Stimulated activated CD8-positive, alpha-beta memory T cell treated with anti-CD3 and anti-CD28 coated beads, Interleukin-12 subunit alpha, Interleukin-12 subunit beta, amount 100 ng/mL, for 4 hours (primary cell): ENCODE measurements around the gene MOCOS.
"Not testable (repeated sequence)": the region's sequence is repeated elsewhere in the genome, so short reads cannot be mapped to it uniquely, and the experiment has no call there.

ENCODE experiments used
- DNase-seq: peaks from one replicate; pipeline ENCODE4 v3.0.0-alpha.2; 2020; ENCODE audit warnings: low read depth

The MOCOS gene

DNA sequence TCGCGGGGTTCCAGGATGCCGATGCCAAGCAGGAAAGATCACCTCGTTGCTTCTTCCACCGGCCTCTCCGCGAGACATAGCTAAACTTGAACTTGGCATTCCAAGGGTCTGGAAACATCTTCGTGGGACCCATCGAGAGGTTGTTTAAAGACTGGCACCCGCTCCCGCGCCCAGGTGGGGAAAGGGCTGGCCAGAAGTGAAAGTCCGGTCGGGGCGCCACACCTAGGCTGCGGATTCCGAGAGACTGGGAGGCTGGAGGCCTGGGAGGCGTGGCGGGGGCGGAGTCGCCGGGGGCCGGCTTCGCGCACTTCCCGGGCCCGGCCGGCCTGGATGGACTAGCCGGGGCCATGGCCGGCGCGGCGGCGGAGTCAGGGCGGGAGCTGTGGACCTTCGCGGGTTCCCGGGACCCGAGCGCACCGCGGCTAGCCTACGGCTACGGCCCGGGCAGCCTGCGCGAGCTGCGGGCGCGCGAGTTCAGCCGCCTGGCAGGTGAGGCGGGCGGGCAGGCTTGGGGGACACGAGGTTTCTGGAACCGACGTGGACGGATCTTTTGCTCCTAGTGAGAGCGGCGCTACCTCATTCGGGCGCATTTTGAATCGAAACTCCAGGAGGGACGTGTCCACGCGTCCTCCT is at the start of gene MOCOS:
Gene MOCOS (plus strand): TSS at position 305 of the 633 bp plus-strand sequence. CDS start 43 bp downstream, at position 348.
- peak; percentile 27 for DNase-seq

GRCh38 chr18:36139245-36139644 is 48.1 kb upstream of the MOCOS start:
- no peak for DNase-seq

DNA sequence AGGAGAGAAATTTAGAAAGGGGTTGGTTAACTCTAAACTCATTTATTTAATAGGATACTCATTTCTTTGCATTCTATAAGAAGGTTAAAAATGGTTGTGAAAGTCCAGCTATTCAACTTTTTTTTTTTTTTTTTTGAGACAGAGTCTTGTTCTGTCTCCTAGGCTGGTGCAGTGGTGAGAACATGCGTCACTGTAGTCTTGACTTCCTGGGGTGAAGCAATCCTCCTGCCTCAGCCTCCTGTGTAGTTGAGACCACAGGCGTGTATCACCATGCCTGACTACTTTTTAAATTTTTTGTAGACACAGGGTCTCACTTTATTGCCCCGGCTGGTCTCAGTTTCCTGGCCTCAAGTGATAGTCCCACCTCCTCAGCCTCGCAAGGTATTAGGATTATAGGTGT is 45.7 kb upstream of the MOCOS start:
- DNase-seq: no peak

DNA sequence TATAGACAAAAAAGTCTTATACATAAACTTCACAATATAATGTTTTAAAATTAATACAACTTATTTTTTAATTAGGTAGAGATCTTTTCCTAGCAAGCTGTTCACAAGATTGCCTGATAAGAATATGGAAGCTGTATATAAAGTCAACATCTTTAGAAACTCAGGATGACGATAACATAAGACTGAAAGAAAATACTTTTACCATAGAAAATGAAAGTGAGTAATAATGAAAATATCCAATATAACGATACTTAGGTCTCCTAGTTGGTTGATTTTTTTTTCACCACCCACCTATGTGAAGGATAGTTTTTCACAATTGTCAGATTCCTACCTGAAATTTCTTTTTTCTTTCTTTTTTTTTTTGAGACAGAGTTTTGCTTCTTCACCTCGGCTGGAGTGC is 44.5 kb upstream of the MOCOS start:
- DNase-seq: no peak

DNA sequence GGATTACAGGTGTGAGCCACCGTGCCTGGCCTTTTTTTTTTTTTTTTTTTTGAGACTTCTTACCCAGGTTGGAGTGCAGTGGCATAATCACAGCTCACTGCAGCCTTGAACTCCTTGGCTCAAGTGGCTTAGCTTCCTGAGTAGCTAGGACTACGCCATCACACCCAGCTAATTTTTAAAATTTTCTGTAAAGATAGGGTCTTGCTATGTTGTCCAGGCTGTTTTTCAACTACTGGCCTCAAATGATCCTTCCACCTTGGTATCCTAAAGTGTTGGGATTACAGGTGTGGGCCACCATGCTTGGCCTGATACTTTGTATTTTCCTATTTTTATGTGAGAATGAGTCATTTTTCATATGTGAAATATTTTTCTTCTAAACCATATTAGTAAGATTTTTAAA is 43.9 kb upstream of the MOCOS start:
- DNase-seq: no peak

GRCh38 chr18:36149514-36150289 is 37.6 kb upstream of the MOCOS start:
- no peak for DNase-seq

DNA sequence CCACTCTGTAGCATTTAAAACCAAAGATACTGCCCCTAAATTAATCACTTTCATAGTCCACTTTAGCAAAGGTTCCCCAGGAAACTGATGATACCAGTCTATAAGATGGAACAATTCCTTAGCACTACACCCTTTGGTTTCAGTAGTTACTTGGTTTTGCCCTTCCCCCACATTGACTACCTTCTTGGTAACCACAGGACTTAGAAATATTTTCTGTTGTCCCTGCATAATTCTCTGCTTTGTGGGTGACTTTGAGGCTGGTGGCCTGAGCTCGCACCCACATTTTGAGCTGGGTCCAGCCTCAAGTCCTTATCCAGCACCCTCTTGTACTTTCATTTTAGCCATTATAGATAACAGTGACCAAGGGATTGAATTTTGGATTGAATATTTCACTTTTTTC is 34.5 kb upstream of the MOCOS start:
- DNase-seq: no peak

DNA sequence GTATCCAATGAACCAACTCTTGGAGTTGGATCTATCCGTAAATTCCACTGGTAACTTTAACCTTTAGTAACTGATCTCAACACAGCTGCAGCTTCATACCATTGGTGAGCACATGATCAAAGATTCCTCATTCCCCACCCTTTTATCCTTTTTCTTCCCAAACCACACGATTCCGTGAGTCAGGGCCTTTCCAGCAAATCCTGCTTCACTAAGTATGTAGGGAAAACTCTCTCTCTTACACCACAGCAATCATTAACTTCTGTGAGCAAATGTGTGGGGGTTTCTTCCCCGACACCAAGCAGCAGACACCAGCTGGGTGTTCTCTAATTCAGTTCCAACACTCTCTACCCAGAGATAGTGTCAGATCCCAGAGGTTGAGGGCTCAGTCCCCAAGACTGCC is 34.1 kb upstream of the MOCOS start:
- no peak for DNase-seq

DNA sequence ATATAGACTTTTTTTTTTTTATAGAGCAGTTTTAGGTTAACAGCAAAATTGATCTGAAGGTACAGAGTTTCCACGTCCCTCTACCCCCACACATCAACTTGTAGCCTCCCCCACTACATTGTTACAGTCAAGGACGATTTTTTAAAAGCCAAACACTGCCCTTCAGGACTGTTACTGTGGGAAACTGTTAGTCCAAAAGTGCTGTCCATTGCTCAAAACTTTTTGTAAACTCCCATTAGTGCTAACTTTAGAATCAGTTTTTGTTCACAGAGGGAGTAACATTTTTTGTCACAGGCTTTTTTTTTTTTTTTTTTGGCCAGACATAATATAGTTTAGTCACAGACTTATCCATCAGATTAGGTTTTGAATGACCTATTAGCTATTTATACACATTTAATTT is 33.5 kb upstream of the MOCOS start:
- no peak for DNase-seq

- no peak for DNase-seq
Measured at GRCh38 chr18:36155851-36156757, 31.2 kb upstream of the MOCOS start.

DNA sequence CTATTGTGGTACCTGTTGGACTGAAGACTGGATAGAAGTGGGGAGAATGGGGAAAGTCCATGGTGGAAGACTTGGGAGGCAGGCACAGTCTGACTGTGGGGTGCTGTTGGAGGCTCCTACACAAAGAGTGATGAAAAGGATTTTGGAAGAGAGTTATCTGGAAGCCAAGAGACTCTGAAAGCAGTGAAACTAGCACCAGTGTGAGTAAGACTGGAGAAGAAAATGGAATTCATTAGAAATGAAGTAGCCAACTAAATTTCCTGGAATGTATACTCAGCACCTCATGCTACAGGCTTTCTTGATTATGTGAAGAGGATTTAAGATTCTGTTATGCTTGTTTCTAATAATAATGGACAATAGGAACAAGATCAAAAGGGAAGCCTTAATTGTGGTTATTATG is 29.9 kb upstream of the MOCOS start:
- DNase-seq: no peak

DNA sequence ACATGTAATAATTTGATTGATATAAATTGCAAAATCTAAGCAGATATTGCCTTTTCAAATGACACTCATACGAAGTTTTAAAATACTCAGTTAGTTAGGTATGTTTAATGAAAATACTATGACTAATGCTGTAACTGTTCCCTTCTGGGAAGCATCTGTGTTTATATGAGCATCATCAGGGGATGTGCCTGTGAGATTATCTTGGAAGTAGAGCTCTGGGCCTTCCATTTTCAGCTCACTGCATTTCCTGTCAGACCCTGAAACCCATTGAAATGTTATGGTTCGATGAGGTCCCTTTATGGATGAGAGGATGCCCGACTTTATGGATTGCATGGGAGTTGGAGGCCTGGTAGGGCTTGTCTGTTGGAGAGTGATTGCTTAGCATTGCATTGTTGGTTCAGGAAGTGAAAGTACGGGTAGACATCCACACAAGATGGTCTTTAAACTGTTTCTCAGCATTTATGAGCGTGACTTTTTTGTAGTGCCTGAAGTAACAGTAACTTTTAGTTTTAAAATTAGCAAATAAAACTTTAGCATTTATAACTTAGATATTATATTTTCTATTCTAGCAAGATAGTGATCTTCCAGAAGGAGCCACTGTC is 28.9 kb upstream of the MOCOS start:
- no peak for DNase-seq

DNA sequence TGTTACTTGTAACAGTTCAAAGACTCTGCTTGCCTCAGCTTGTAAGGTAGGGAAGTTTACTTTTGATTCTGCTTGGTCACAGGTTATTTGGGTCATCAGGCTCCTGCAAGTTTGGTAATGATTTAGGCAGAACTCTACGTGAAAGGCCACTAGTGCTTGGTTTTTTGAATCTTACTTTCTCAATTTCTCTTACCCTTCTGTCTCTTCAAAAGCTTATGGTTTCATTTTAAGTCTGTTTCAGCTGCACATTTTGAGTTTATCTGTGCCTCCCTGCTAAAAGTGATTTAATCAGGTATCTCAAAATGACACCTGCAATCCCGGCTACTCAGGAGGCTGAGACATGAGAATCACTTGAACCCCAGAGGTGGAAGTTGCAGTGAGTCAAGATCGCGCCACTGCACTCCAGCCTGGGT is 26.3 kb upstream of the MOCOS start:
- DNase-seq: no peak

DNA sequence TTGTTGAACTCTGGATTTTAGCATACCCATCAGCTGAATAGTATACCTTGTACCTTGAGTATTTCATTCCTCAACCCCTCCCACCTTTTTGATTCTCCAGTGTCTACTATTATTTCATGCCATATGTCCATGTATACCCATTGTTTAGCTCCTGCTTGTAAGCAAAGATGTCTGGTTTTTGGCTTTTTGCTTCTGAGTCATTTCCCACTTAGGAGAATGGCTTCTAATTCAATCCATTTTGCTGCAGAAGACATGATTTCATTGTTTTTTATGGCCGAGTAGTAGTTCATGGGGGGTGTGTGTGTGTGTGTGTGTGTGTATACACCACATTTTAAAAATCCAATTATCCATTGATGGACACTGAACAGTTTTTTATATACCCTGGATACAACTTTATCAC is 24.3 kb upstream of the MOCOS start:
- DNase-seq: no peak

- DNase-seq: no peak
Measured at GRCh38 chr18:36167692-36168218, 19.5 kb upstream of the MOCOS start.

GRCh38 chr18:36168296-36168695 is 19.0 kb upstream of the MOCOS start:
- not testable (repeated sequence) for DNase-seq

DNA sequence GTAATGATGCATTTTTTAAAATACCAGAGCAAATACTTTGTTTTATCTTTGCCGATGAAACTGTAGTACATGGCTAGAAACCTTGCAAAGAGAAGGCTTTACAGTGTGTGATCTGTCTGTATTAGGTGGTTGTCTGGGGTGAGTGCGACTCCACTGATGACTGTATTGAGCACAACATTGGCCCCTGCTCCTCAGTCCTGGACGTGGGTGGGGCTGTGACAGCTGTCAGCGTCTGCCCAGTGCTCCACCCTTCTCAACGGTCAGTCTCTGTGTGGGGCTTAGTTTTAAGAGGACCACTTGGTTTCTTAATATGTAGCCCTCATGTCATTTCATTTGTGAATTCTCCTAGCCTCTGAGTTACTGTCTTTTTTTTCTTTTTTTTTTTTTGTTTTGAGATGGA is 17.4 kb upstream of the MOCOS start:
- no peak for DNase-seq

DNA sequence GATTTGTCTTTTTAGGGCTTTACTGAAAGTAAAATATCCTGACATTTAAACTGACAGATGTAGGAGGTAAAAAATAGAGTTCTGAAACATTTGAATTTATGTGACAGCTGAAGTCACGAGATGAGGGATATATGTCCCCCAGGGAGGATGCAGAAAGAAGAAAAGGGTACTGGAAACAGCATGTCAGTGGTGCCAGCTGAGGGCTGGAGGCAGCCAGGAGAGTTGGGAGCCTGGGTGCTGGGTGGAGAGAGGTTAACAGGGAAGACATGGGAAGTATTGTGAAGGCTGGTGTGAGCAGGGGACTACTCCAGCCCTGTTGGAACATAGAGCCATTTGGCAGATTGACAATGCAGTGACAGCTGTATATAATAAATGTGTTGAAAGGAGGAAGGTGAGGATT is 11.8 kb upstream of the MOCOS start:
- no peak for DNase-seq

GRCh38 chr18:36176177-36176584 is 11.1 kb upstream of the MOCOS start:
- DNase-seq: no peak

GRCh38 chr18:36176711-36177110 is 10.6 kb upstream of the MOCOS start:
- DNase-seq: no peak

- no peak for DNase-seq
Measured at GRCh38 chr18:36177913-36178312, 9.4 kb upstream of the MOCOS start.
